Right atrium auricular region (tissue), 2 donors: Measurements from ENCODE around the gene TMEM87B. TPM values are rescaled to one million over a fixed set of nuclear protein-coding genes. Genes with fewer than 3 reads are reported as not detected.
"Not testable (repeated sequence)": the region's sequence is repeated elsewhere in the genome, so short reads cannot be mapped to it uniquely, and the experiment has no call there.

ENCODE experiments used
- DNase-seq: peaks from one replicate; pipeline ENCODE4 v3.0.0-alpha.2; 2019; ENCODE audit warnings: low spot score
- H3K27ac ChIP-seq, 2 donors: fragments of 200-600 bp; sonication (generic); 1 replicate in 1 of 2; 2 replicates in 1 of 2; pipeline ENCODE4 v1.5.1; 2016 to 2019
- H3K27me3 ChIP-seq, 2 donors: fragments of 200-600 bp; sonication (generic); one replicate each; pipeline versions ENCODE4 v1.5.1 to v1.6.0; 2017 to 2019
- H3K36me3 ChIP-seq: fragments of 200-600 bp; sonication (generic); one replicate; pipeline ENCODE4 v1.5.1; 2016
- H3K4me1 ChIP-seq, 2 donors: fragments of 200-600 bp; sonication (generic); one replicate each; pipeline versions ENCODE4 v1.5.1 to v1.6.0; 2017 to 2019
- H3K4me3 ChIP-seq, 2 donors: fragments of 200-600 bp; sonication (generic); 1 replicate in 1 of 2; 2 replicates in 1 of 2; pipeline ENCODE4 v1.5.1; 2017 to 2019; ENCODE audit warnings: mild to moderate bottlenecking in 1 of 2, moderate library complexity in 1 of 2
- H3K9me3 ChIP-seq, 2 donors: fragments of 200-600 bp; sonication (generic); one replicate each; pipeline ENCODE4 v1.5.1; 2019
- total RNA-seq, 2 donors: library from RNA; depleted of rRNA; stranded (reverse); fragments of >200 nt; gene quantifications; one replicate each; pipeline ENCODE4 v1.1.0, GENCODE V29; 2016
- TF ChIP-seq, protein P1 (sequence below), 2 donors: fragments of 200-600 bp; sonication (generic); IDR thresholded peaks; one replicate each; pipeline ENCODE4 v1.5.1; 2019; ENCODE audit warnings: antibody characterized with exemption in 2 of 2

TMEM87B gene
- total RNA-seq, 2 donors from 2014 or later: 7.7 to 8.8 TPM

DNA sequence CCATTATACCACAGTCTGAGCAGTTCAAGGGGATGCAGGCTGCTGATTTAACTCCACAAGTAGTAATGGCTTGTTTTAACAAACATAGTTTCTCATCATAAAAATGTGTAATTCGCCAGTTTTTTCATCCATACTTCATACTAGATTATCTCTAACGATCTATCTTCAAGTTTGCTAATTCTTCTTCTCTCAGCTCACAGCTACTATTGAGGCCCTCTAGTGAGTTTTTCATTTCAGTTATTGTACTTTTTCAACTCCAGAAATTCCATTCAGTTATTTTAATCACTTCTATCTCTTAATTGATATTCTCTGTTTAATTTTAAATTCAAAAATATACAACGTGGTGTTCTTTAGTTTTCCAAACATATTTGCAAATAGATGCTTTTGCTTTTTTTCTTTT, 20.1 kb upstream of the TMEM87B start:
- Histone ChIP-seq H3K4me3 (no peak overlapping the region), H3K9me3 (no peaks in the 10 kb centered on the region), H3K27ac (no peak overlapping the region), H3K36me3 (no peaks in the 10 kb centered on the region), H3K27me3 (no peaks in the 10 kb centered on the region), H3K4me1 (peaks cover 0 to 18% of the 10 kb centered on the region in 2 donors)
- DNase-seq: no peak
- TF ChIP-seq, protein P1, sequence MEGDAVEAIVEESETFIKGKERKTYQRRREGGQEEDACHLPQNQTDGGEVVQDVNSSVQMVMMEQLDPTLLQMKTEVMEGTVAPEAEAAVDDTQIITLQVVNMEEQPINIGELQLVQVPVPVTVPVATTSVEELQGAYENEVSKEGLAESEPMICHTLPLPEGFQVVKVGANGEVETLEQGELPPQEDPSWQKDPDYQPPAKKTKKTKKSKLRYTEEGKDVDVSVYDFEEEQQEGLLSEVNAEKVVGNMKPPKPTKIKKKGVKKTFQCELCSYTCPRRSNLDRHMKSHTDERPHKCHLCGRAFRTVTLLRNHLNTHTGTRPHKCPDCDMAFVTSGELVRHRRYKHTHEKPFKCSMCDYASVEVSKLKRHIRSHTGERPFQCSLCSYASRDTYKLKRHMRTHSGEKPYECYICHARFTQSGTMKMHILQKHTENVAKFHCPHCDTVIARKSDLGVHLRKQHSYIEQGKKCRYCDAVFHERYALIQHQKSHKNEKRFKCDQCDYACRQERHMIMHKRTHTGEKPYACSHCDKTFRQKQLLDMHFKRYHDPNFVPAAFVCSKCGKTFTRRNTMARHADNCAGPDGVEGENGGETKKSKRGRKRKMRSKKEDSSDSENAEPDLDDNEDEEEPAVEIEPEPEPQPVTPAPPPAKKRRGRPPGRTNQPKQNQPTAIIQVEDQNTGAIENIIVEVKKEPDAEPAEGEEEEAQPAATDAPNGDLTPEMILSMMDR (IDR thresholded peaks at IDR 0.05): no peak

DNA sequence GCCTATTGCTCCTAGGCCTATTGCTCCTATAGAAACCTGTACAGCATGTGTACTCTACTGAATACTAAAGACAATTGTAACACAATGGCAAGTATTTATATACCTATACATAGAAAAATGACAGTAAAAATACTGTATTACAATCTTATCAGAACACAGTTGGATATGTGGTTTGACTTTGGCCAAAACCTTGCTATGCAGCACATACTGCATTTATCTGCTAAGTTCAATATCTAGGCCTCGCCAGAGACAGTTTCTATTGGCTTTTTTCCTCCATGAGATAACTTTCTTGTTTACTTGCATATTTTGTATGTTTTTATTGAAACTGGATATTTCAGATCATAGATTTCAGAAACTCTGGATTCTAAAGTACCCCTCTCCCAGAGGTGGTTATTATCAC, 19.3 kb upstream of the TMEM87B start:
- Histone ChIP-seq H3K4me3 (no peak overlapping the region), H3K9me3 (no peaks in the 10 kb centered on the region), H3K36me3 (no peaks in the 10 kb centered on the region), H3K4me1 (peaks cover 0 to 18% of the 10 kb centered on the region in 2 donors), H3K27me3 (no peaks in the 10 kb centered on the region), H3K27ac (no peak overlapping the region)
- TF ChIP-seq, protein P1 (IDR thresholded peaks at IDR 0.05): no peak
- no peak for DNase-seq

DNA sequence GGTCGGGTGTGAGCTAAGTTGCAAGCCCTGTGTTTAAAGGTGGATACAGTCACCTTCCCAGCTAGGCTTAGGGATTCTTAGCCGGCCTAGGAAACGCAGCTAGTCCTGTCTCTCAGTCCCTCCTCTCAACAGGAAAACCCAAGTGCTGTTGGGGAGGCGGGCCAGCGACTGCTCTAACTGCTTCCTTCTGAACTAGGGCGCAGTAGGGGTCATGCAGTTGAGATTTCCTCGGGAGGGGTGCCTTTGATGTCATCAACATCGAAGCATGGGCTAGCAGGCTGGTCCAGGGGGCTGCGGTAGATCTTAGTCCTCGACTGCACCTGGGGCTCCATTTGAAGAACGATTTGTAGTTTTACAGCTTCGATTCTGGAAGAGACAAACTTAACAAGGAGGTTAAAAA, 15.5 kb upstream of the TMEM87B start:
- H3K4me1 ChIP-seq, H3K4me3 ChIP-seq, H3K9me3 ChIP-seq, DNase-seq, H3K27ac ChIP-seq, H3K27me3 ChIP-seq, H3K36me3 ChIP-seq: not testable (repeated sequence)

DNA sequence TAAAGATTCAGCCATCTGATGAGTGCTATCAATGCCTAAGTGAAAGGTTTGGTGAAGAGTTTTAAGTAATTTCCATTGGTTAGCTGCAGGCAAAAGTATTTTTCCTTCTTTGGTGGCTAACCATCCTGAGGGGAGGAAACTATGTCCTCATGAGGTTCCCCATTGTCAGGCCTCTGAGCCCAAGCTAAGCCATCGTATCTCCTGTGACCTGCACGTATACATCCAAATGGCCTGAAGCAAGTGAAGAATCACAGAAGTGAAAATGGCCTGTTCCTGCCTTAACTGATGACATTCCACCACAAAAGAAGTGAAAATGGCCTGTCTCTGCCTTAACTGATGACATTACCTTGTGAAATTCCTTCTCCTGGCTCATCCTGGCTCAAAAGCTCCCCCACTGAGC, 15.0 kb upstream of the TMEM87B start:
- H3K4me3 ChIP-seq, H3K36me3 ChIP-seq, H3K9me3 ChIP-seq, H3K27me3 ChIP-seq, H3K4me1 ChIP-seq, DNase-seq, H3K27ac ChIP-seq: not testable (repeated sequence)

DNA sequence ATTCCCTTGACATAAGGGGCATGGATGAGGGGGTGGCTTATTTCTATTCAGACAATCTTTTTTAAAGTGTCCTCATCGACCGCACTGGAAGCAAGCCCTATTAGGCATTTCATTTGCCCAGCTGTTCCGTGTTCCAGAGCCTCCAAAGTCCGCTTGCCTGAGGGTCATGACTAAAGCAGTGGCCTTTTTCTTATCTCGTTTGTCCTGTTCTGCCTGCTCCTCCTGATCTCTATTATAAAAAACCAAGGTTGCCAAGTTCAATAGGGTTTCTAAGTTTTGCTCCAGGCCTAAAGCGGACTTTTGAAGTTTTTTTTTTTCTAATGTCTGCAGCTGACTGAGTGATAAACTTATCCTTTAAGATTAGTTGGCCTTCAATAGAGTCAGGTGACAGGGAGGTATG, 13.6 kb upstream of the TMEM87B start:
- not testable (repeated sequence) for H3K9me3 ChIP-seq, DNase-seq, H3K27ac ChIP-seq, H3K36me3 ChIP-seq, H3K4me3 ChIP-seq, H3K27me3 ChIP-seq, H3K4me1 ChIP-seq

DNA sequence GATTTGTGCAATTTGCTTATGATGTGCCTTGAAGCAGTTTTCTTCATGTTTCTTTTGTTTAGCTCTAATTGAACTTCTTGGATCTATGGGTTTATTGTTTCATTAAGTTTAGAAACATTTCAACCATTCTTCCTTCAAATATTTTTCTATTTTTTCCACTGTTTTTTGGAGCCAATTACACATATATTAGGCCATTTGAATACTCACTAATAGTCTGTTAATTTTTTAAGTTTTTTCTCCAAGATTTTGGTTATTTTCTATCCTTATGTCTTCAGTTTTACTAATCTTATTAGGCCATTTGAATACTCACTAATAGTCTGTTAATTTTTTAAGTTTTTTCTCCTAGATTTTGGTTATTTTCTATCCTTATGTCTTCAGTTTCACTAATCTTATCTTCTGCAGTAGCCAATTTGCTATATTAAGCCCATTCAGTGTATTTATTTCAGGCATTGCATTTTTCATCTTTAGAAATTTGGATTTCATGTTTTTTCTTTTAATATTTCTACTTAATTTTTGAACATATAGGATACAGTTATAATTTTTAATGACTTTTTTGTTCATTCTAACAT, 9.5 kb upstream of the TMEM87B start:
- no peak overlapping the region for H3K27ac ChIP-seq
- DNase-seq: no peak
- peaks cover 0 to 18% of the 10 kb centered on the region in 2 donors for H3K4me1 ChIP-seq
- no peaks in the 10 kb centered on the region for H3K27me3 ChIP-seq
- no peaks in the 10 kb centered on the region for H3K36me3 ChIP-seq
- peaks cover 0 to 6% of the 10 kb centered on the region in 2 donors for H3K9me3 ChIP-seq
- TF ChIP-seq, protein P1 (IDR thresholded peaks at IDR 0.05): no peak
- no peak overlapping the region for H3K4me3 ChIP-seq

DNA sequence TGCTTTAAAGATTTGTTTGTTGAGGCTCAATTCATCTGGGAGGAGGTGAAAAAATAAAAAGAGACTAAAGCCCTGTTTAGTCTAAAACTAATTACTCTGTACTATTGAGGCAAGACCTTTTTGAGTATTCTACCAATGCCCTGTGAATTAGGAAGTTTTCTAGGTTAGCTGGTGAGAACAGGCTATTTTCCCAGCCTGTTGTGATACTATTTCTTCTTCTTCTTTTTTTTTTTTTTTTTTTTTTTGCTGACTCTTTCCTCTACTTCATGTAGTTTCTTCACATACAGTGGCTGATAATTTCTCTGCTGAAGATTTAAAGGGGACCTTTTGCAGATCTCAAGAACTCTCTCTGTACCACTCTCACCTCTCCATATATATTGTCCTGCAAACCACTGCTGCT, 8.8 kb upstream of the TMEM87B start:
- Histone ChIP-seq H3K4me3 (no peak overlapping the region), H3K27ac (no peak overlapping the region), H3K9me3 (peaks cover 0 to 6% of the 10 kb centered on the region in 2 donors), H3K4me1 (peaks cover 0 to 18% of the 10 kb centered on the region in 2 donors), H3K27me3 (no peaks in the 10 kb centered on the region), H3K36me3 (no peaks in the 10 kb centered on the region)
- no peak for DNase-seq
- TF ChIP-seq, protein P1 (IDR thresholded peaks at IDR 0.05): no peak
